Measurements from ENCODE around the gene PANX1.
"Not testable (repeated sequence)": the region's sequence is repeated elsewhere in the genome, so short reads cannot be mapped to it uniquely, and the experiment has no call there.

The PANX1 gene

DNA sequence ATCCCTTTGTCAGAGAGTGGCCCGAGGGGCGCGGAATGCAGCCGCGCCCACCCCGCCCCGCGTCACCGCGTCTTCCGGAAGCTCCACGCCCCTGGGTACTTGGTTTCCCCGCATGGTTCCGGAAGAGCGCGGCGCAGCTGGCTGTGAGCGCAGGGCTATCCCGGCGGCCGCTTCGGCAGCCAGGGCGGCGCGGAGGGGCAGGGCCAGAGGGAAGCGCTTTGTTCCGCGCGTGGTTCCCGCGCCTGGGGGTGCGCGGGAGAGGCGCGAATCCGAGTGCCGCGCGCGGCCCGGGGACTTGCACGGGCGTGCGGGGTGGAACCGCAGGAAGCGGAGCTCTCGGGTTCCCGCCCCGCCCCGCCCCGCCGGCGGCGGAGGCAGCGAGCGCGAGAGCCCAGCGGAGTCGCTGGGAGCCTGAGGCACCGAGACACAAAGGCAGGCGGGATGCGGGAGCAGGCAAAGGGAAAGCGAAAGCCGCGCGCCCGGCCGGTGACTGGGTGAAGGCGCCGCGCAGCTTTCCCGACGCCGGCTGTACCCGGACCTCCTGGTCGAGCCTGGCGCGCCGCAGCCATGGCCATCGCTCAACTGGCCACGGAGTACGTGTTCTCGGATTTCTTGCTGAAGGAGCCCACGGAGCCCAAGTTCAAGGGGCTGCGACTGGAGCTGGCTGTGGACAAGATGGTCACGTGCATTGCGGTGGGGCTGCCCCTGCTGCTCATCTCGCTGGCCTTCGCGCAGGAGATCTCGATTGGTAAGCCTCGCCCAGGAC, at the start of gene PANX1:
Gene PANX1, plus strand, starts transcription at position 96 of the 766 bp plus-strand sequence. Its CDS starts 472 bp downstream, at position 568.
- DNase-seq (ENCODE audit: low read depth in 2 of 2): peak; percentile 54 to 55

DNA sequence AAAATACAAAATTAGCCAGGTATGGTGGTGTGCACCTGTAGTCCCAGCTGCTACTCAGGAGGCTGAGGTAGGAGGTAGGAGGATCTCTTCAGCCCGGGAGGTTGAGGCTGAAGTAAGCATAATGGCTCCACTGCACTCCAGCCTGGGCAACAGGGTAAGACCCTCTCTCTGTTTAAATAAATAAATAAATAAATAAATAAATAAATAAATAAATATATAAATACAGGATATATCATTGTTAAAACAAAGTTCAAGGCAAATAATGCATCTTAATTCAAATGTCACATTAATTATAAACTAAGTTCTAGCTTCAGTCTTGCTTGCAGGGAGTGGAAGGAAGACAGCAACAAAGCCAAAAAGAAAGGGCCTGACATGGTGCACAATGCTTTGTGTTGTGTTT, 44.5 kb upstream of the PANX1 start:
- no peak for DNase-seq (ENCODE audit: low read depth in 2 of 2)

DNA sequence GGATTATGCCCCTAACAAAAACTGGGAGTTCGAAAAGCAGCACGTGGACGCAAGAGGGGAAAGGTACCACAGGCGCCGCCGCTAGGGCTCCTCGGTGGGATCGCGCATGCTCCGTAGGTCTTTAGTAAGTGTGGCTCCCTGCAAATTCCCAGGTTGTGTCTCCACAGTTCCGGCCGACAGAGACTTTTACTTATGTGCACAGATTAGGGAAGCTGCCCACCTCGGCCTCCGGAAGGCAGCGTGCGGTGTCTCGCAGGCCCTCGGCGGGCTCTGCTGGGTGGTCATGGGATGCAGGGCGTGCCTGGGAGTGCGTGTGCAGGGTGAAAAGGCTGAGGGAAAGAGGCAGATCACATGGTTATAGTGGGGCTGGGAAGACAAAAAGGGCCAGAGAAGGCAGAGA, 39.7 kb upstream of the PANX1 start:
- DNase-seq (ENCODE audit: low read depth in 2 of 2): no peak

- DNase-seq (ENCODE audit: low read depth in 2 of 2): no peak
Observed at GRCh38 chr11:94089341-94089740, 39.3 kb upstream of the PANX1 start.

DNA sequence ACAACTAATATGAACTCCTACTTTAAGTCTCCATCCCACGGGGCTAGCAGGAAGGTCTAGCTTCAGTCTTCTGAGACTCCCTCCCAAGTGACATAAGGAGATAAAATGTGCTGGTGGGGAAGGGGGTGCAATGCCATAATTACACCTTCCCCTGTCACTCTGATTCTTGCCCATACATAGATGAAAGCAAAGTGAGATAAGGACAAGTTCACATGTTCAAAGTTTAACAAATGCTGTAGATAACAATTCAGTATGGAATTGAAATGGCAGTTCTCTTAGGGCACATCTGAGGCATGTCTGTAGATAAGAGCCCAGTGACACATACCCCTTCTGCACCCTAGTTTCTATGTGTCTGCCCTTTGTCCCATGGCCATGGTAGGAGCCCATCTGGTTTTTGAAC, 38.2 kb upstream of the PANX1 start:
- no peak for DNase-seq (ENCODE audit: low read depth in 2 of 2)

- DNase-seq (ENCODE audit: low read depth in 2 of 2): no peak
Observed at GRCh38 chr11:94091091-94091490, 37.5 kb upstream of the PANX1 start.

- no peak for DNase-seq (ENCODE audit: low read depth in 2 of 2)
Observed at GRCh38 chr11:94100253-94100652, 28.4 kb upstream of the PANX1 start.

DNA sequence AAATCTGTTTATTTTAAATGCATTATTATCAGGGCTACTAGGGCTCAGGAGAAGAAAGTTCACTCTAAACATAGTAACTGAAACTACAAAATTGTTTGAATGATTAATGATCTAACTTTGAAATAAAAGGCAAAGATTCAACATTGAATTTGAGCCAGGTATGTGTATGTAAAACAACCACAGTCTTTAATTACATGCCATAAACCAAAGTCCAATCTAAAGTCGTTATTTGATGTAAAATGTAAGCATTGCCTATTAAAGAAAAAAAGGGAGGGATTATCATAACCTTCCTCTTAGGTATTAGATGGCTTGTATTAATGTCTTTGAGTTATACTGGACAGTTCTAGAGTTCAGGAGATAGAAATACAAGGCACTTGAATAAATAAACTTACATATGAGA, 25.2 kb upstream of the PANX1 start:
- no peak for DNase-seq (ENCODE audit: low read depth in 2 of 2)

DNA sequence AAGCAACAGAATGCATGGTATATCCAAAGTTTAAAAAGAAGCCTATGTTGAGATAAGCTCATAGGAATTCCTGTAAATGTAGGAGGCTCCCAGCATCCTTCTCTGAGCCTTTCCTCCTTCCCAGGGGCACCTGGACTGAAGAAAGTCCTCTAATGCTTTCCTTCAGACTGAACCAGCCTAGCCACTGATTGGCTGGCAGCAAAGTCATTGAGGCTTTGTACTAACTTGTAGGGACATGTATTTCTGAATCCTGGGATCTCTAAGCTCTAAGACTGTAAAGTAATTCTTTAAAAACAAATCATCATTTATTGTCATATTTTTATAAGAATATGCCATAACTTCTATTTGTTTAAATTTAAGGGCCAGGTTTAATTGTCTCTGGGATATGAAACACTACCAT, 23.9 kb upstream of the PANX1 start:
- no peak for DNase-seq (ENCODE audit: low read depth in 2 of 2)

DNA sequence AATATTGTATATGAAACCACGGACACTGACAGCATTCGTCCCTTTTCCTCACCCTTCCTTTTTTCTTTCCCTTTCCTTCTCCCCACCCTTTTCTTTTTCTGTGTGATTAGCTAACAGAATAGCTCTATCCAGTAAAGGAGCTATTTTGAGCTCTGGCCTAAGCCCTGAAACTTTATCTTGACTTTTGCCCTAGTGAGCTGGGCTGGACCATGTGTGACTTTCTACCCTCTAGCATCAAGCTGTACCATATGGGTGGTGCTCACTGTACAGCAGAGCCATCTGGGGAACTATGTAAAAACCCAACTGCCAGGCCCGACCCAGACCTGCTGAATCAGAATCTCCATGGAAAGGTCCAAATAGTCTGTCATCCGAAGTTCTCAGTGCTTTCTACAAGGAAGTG, 21.9 kb upstream of the PANX1 start:
- DNase-seq (ENCODE audit: low read depth in 2 of 2): no peak

DNA sequence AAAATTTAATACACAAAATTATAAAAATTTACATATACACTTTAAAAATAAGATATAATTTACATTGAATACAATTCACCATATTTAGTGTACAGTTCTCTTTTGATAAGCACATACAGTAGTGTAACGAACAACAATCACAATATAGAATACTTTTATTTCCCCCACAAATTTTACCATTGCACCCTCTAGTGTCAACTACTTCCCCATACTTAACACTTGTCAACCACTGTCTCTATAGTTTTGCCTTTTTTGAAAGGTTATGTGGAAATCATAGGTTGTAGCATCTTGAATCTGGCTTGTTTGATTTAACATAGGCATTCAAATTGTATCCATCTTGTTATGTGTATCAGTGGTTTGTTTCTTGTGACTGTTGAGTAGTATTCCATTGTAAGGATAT, 21.3 kb upstream of the PANX1 start:
- DNase-seq (ENCODE audit: low read depth in 2 of 2): no peak

DNA sequence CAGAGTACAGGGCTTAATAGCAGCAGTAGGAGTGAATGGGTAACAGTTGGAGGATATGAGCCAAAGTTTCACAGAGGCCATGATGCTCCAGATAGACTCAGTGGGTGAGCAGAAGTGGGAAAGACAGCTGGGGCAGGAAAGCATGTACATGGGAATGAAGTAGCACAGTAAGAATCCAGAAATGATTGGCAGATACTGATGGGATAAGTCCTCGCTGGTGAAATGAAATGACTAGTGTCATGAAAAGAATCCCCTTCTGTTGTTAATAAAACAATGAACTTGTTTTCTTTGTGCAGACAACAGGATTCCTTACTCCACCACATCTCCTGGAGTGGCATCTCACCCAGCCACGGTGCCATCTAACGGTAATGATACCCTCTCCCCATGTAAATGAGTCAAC, 17.4 kb upstream of the PANX1 start:
- no peak for DNase-seq (ENCODE audit: low read depth in 2 of 2)

DNA sequence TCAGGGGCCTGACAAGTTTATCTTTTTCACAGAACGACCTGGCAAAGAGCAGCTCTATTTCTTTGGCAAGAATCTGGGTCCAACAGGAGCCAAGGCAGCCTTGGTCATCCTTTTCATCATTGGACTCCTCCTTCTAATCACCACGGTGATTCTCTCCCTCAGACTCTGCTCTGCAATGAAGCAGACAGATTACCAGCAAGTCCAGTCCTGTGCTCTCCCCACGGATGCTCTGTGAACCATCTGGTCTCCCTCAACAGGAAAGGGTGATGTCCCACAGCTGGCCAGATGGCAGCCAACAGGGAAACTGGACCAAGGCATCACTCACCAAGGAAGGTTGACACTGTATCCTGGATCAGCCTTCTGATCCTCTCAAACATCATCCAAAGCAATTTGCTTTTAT, 17.0 kb upstream of the PANX1 start:
- no peak for DNase-seq (ENCODE audit: low read depth in 2 of 2)

- no peak for DNase-seq (ENCODE audit: low read depth in 2 of 2)
Observed at GRCh38 chr11:94112206-94112953, 16.3 kb upstream of the PANX1 start.

DNA sequence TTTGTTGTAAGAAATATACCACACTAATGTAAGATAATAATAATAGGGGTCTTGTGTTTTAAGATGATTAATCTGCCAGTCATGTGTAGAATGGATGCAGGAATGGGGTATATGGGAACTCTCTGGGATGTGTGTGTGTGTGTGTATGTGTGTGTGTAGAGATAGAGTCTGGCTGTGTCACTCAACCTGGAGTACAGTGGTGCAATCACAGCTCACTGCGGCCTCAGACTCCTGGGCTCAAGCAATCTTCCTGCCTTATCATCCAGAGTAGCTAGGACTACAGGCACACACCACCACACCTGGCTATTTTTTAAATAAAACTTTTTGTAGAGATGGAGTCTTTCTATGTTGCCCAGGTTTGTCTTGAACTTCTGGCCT, 11.5 kb upstream of the PANX1 start:
- no peak for DNase-seq (ENCODE audit: low read depth in 2 of 2)

DNA sequence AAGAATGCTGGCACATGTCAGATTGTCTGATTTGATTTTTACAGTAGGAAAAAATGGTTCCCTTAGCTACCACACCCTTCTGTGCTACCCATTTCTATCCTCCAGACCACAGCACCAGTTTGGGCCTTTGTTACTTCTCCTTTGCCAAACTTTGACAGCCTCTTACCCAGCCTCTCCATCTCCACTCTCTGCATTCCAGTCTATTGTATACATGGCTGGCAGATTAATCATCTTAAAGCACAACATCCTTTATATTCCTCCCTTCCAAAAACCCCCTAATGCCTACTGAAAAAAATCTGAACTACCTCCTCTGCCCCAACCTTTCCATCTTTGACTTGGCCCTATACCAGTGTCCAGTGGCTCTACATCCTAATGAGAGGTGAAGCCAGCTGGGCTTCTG, 10.8 kb upstream of the PANX1 start:
- no peak for DNase-seq (ENCODE audit: low read depth in 2 of 2)

GRCh38 chr11:94119676-94120075, 9.0 kb upstream of the PANX1 start:
- DNase-seq (ENCODE audit: low read depth in 2 of 2): not testable (repeated sequence)

GRCh38 chr11:94120516-94120915, 8.1 kb upstream of the PANX1 start:
- not testable (repeated sequence) for DNase-seq (ENCODE audit: low read depth in 2 of 2)

GRCh38 chr11:94120946-94121345, 7.7 kb upstream of the PANX1 start:
- no peak for DNase-seq (ENCODE audit: low read depth in 2 of 2)

DNA sequence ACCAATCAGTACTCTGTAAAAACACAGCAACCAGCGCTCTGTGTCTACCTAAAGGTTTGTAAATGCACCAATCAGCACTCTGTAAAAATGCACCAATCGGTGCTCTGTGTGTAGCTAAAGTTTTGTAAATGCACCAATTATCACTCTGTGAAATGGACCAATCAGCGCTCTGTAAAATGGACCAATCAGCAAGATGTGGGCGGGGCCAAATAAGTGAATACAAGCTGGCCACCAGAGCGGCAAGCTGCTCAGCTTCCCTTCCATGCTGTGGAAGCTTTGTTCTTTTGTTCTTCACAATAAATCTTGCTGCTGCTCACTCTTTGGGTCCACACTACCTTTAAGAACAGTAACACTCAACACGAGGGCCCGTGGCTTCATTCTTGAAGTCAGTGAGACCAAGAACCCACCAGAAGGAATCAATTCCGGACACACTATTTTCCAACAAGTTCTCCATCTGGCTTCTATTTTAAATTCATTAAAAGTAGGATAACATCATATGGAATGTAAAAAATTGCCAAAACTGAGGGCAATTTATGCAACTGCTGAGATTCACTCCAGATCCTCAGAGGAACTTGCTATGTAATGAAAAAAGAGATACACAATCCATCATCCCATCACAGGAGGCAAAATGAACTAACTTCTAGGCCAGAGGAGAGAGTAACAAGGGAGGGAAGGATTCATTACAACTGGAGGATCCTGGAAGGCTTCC, 3.1 kb upstream of the PANX1 start:
- DNase-seq (ENCODE audit: low read depth in 2 of 2): no peak

- no peak for DNase-seq (ENCODE audit: low read depth in 2 of 2)
Observed at GRCh38 chr11:94127638-94128037, 1.0 kb upstream of the PANX1 start.

- DNase-seq (ENCODE audit: low read depth in 2 of 2): peak in 1 of 2 experiments; percentile 26
Observed at GRCh38 chr11:94128291-94128745, 323 bp upstream of the PANX1 start.
